ENCODE data around the gene NAPSA. TPM values are rescaled to one million over a fixed set of nuclear protein-coding genes. Genes with fewer than 3 reads are reported as not detected.
"Not testable (repeated sequence)": the region's sequence is repeated elsewhere in the genome, so short reads cannot be mapped to it uniquely, and the experiment has no call there.

NAPSA gene
- total and polyA plus RNA-seq, 2 donors (not counting 1 experiment from before 2014, with no cell fraction given): 0.03 to 0.17 TPM

GRCh38 chr19:50356691-50357177 is 8.7 kb downstream of the NAPSA start:
- H3K27me3 ChIP-seq (ENCODE audit: control insufficient read depth, insufficient read depth, low read length): no peaks in the 10 kb centered on the region
- no peaks in the 10 kb centered on the region for H3K9me3 ChIP-seq (ENCODE audit: control insufficient read depth, insufficient read depth, low read depth, low read length)
- H3K4me1 ChIP-seq (ENCODE audit: control insufficient read depth, extremely low read depth, insufficient read depth, low read length): no peaks in the 10 kb centered on the region
- H3K4me3 ChIP-seq (replicated peaks in 1 of 4; ENCODE audit: control extremely low read depth in 1 of 4, insufficient read depth in 1 of 4, low read depth in 3 of 4, low read length in 4 of 4): no peak overlapping the region
- H3K9ac ChIP-seq (ENCODE audit: insufficient read depth, low read length): no peak overlapping the region
- H3K79me2 ChIP-seq (ENCODE audit: control insufficient read depth, insufficient read depth, low read length): no peaks in the 10 kb centered on the region
- no peak overlapping the region for H3K27ac ChIP-seq (ENCODE audit: insufficient read depth, low read length)
- H3K36me3 ChIP-seq (ENCODE audit: control insufficient read depth, insufficient read depth, low read length): no peaks in the 10 kb centered on the region
- TF ChIP-seq EZH2 (IDR thresholded peaks at IDR 0.05; ENCODE audit: low read length, missing control alignments) (no peak), CTCF (conservative IDR thresholded peaks at IDR 0.05 in 1 of 2, IDR thresholded peaks at IDR 0.05 in 1 of 2; ENCODE audit: low read depth in 1 of 2, low read length in 2 of 2) (no peak)
- H3K4me2 ChIP-seq (ENCODE audit: extremely low read depth, insufficient read depth, low read length): peak overlapping the region; percentile 54
- H4K20me1 ChIP-seq (ENCODE audit: control insufficient read depth, extremely low read depth, insufficient read depth, low read length): no peaks in the 10 kb centered on the region
- DNase-seq (ENCODE audit: low read depth in 2 of 2): no peak
- no peak overlapping the region for H2AFZ ChIP-seq (ENCODE audit: low read length)

- not testable (repeated sequence) for H3K4me1 ChIP-seq (ENCODE audit: control insufficient read depth, extremely low read depth, insufficient read depth, low read length); H3K9ac ChIP-seq (ENCODE audit: insufficient read depth, low read length); H4K20me1 ChIP-seq (ENCODE audit: control insufficient read depth, extremely low read depth, insufficient read depth, low read length); H3K4me2 ChIP-seq (ENCODE audit: extremely low read depth, insufficient read depth, low read length); H3K36me3 ChIP-seq (ENCODE audit: control insufficient read depth, insufficient read depth, low read length); H3K79me2 ChIP-seq (ENCODE audit: control insufficient read depth, insufficient read depth, low read length); H3K9me3 ChIP-seq (ENCODE audit: control insufficient read depth, insufficient read depth, low read depth, low read length); H2AFZ ChIP-seq (ENCODE audit: low read length); DNase-seq (ENCODE audit: low read depth in 2 of 2); H3K27ac ChIP-seq (ENCODE audit: insufficient read depth, low read length); H3K4me3 ChIP-seq (replicated peaks in 1 of 4; ENCODE audit: control extremely low read depth in 1 of 4, insufficient read depth in 1 of 4, low read depth in 3 of 4, low read length in 4 of 4); H3K27me3 ChIP-seq (ENCODE audit: control insufficient read depth, insufficient read depth, low read length)
These were observed 12.0 kb downstream of the NAPSA start for GRCh38 chr19:50353487-50353880.

GRCh38 chr19:50352242-50352641 is 13.2 kb downstream of the NAPSA start:
- Histone ChIP-seq H3K36me3 (ENCODE audit: control insufficient read depth, insufficient read depth, low read length) (no peaks in the 10 kb centered on the region), H3K4me2 (ENCODE audit: extremely low read depth, insufficient read depth, low read length) (no peak overlapping the region), H3K27me3 (ENCODE audit: control insufficient read depth, insufficient read depth, low read length) (no peaks in the 10 kb centered on the region), H3K9me3 (ENCODE audit: control insufficient read depth, insufficient read depth, low read depth, low read length) (no peaks in the 10 kb centered on the region), H3K9ac (ENCODE audit: insufficient read depth, low read length) (no peak overlapping the region), H3K4me1 (ENCODE audit: control insufficient read depth, extremely low read depth, insufficient read depth, low read length) (no peaks in the 10 kb centered on the region), H3K27ac (ENCODE audit: insufficient read depth, low read length) (no peak overlapping the region), H4K20me1 (ENCODE audit: control insufficient read depth, extremely low read depth, insufficient read depth, low read length) (no peaks in the 10 kb centered on the region), H3K79me2 (ENCODE audit: control insufficient read depth, insufficient read depth, low read length) (no peaks in the 10 kb centered on the region), H3K4me3 (replicated peaks in 1 of 4; ENCODE audit: control extremely low read depth in 1 of 4, insufficient read depth in 1 of 4, low read depth in 3 of 4, low read length in 4 of 4) (no peak overlapping the region), H2AFZ (ENCODE audit: low read length) (no peak overlapping the region)
- DNase-seq (ENCODE audit: low read depth in 2 of 2): no peak
- TF ChIP-seq EZH2 (IDR thresholded peaks at IDR 0.05; ENCODE audit: low read length, missing control alignments) (no peak), CTCF (conservative IDR thresholded peaks at IDR 0.05 in 1 of 2, IDR thresholded peaks at IDR 0.05 in 1 of 2; ENCODE audit: low read depth in 1 of 2, low read length in 2 of 2) (no peak)

All from fibroblast of lung (primary cell).